IMR-90 (cell line): ENCODE measurements around the gene ITGAE. TPM values are rescaled to one million over a fixed set of nuclear protein-coding genes. Genes with fewer than 3 reads are reported as not detected.
A peak's percentile ranks its signal among the peaks of the same experiment; 100 is the strongest.

ENCODE experiments used
- ATAC-seq: fragments of 200-7000 bp; cut with Tn5 transposase; 2 replicates; pipeline ENCODE4 v1.9.1; 2020; ENCODE audit warnings: low read depth, mild to moderate bottlenecking, moderate library complexity
- Bru-seq: library from RNA; stranded (reverse); fragments of 400-500 nt; gene quantifications from one replicate; lab custom pipeline; 2021; lab: Mats Ljungman, UMichigan
- BruChase-seq, 2 experiments: library from RNA; stranded (reverse); fragments of 400-500 nt; gene quantifications; one replicate each; lab custom pipeline; 2021; lab: Mats Ljungman, UMichigan
- BruUV-seq: library from RNA; stranded (reverse); fragments of 400-500 nt; replicated peaks from 2 replicates; lab custom pipeline; 2021; lab: Mats Ljungman, UMichigan
- CTCF ChIA-PET: fragments of 300-600 bp; formaldehyde crosslinking; extraction: SDS; loops from one replicate; lab custom pipeline; 2021; ENCODE audit warnings: antibody characterized with exemption; lab: Yijun Ruan, JAX
- POLR2A ChIA-PET: fragments of 300-600 bp; sonication (Branson Sonifier 250); formaldehyde crosslinking; loops from one replicate; lab custom pipeline; 2022; ENCODE audit warnings: antibody characterized with exemption; ENCODE audit not compliant: unreplicated experiment; lab: Charles Lee
- DNase-seq: peaks from one replicate; pipeline ENCODE4 v3.0.0; 2013
- H2AFZ ChIP-seq: replicated peaks from 2 replicates; pipeline ENCODE3; 2013; ENCODE audit warnings: low read length, mild to moderate bottlenecking; ENCODE audit not compliant: poor library complexity
- H2AK5ac ChIP-seq: 2 replicates; pipeline ENCODE4 v1.6.1; 2013; ENCODE audit warnings: low read depth, low read length, inconsistent platforms
- H2AK9ac ChIP-seq: replicated peaks from 2 replicates; pipeline ENCODE3; 2013; ENCODE audit warnings: mild to moderate bottlenecking, low read depth, low read length, moderate library complexity; ENCODE audit not compliant: poor library complexity
- H2BK120ac ChIP-seq: 2 replicates; pipeline ENCODE4 v1.6.1; 2013; ENCODE audit warnings: low read depth, low read length, inconsistent platforms
- H2BK15ac ChIP-seq: 3 replicates; pipeline ENCODE4 v1.6.1; 2013; ENCODE audit warnings: low read depth, low read length, inconsistent platforms
- H2BK20ac ChIP-seq: 2 replicates; pipeline ENCODE4 v1.6.1; 2013; ENCODE audit warnings: low read depth, mild to moderate bottlenecking, inconsistent platforms, low read length, moderate library complexity
- H2BK5ac ChIP-seq: 2 replicates; pipeline ENCODE4 v1.6.1; 2013; ENCODE audit warnings: mild to moderate bottlenecking, low read depth, low read length, inconsistent platforms; ENCODE audit not compliant: poor library complexity, severe bottlenecking
- H3K14ac ChIP-seq: replicated peaks from 2 replicates; pipeline ENCODE4 v1.6.1; 2013; ENCODE audit warnings: low read depth, low read length, inconsistent platforms
- H3K18ac ChIP-seq: 2 replicates; pipeline ENCODE4 v1.6.1; 2013; ENCODE audit warnings: low read depth, low read length, control low read depth
- H3K23ac ChIP-seq: 2 replicates; pipeline ENCODE4 v1.6.1; 2013; ENCODE audit warnings: low read depth, low read length, inconsistent platforms
- H3K27ac ChIP-seq: 2 replicates; pipeline ENCODE4 v1.5.1; 2013; ENCODE audit warnings: mild to moderate bottlenecking, control low read depth, low read length; ENCODE audit not compliant: insufficient read depth
- H3K27me3 ChIP-seq: 2 replicates; pipeline ENCODE4 v1.6.1; 2013; ENCODE audit warnings: low read length; ENCODE audit not compliant: control insufficient read depth, insufficient read depth
- H3K36me3 ChIP-seq: 2 replicates; pipeline ENCODE4 v1.6.1; 2013; ENCODE audit warnings: low read length, mixed read lengths; ENCODE audit not compliant: control insufficient read depth, insufficient read depth
- H3K4ac ChIP-seq: 2 replicates; pipeline ENCODE4 v1.6.1; 2013; ENCODE audit warnings: low read depth, low read length, inconsistent platforms
- H3K4me1 ChIP-seq: 2 replicates; pipeline ENCODE4 v1.6.1; 2013; ENCODE audit warnings: low read length, mixed read lengths; ENCODE audit not compliant: control insufficient read depth, insufficient read depth
- H3K4me2 ChIP-seq: 2 replicates; pipeline ENCODE4 v1.6.1; 2013; ENCODE audit warnings: low read depth, mild to moderate bottlenecking, control low read depth, low read length, moderate library complexity
- H3K4me3 ChIP-seq: 2 replicates; pipeline ENCODE4 v1.5.1; 2013; ENCODE audit warnings: low read depth, mild to moderate bottlenecking, control low read depth, low read length, moderate library complexity; ENCODE audit not compliant: insufficient read depth
- H3K56ac ChIP-seq: 2 replicates; pipeline ENCODE4 v1.6.1; 2013; ENCODE audit warnings: low read length, inconsistent platforms; ENCODE audit not compliant: insufficient read depth; ENCODE audit errors: extremely low read depth
- H3K79me1 ChIP-seq, 2 experiments: 2 replicates each; pipeline ENCODE4 v1.6.1; 2013; ENCODE audit warnings: low read length in 2 of 2, inconsistent platforms in 1 of 2, low read depth in 1 of 2
- H3K9ac ChIP-seq: 2 replicates; pipeline ENCODE4 v1.6.1; 2013; ENCODE audit warnings: low read depth, low read length, control low read depth
- H3K9me1 ChIP-seq: 2 replicates; pipeline ENCODE4 v1.6.1; 2013; ENCODE audit warnings: low read length, inconsistent platforms; ENCODE audit not compliant: insufficient read depth
- H3K9me3 ChIP-seq: 2 replicates; pipeline ENCODE4 v1.6.1; 2013; ENCODE audit warnings: low read length; ENCODE audit not compliant: control insufficient read depth, insufficient read depth
- H4K20me1 ChIP-seq: 2 replicates; pipeline ENCODE4 v1.6.1; 2013; ENCODE audit warnings: low read length, inconsistent platforms; ENCODE audit not compliant: insufficient read depth
- H4K5ac ChIP-seq: 2 replicates; pipeline ENCODE4 v1.6.1; 2013; ENCODE audit warnings: mild to moderate bottlenecking, low read depth, low read length, control low read depth
- H4K8ac ChIP-seq, 2 experiments: 2 replicates each; pipeline ENCODE4 v1.6.1; 2013; ENCODE audit warnings: low read depth in 2 of 2, low read length in 2 of 2, control low read depth in 1 of 2, inconsistent platforms in 1 of 2
- H4K91ac ChIP-seq: 2 replicates; pipeline ENCODE4 v1.6.1; 2013; ENCODE audit warnings: low read depth, low read length, inconsistent platforms; ENCODE audit not compliant: insufficient read depth
- CHD1 ChIP-seq: IDR thresholded peaks from 2 replicates; pipeline ENCODE4 v1.6.1; 2012; ENCODE audit warnings: low read depth, low read length, improper control_type of control experiment
- MAFK ChIP-seq: IDR thresholded peaks from 2 replicates; pipeline ENCODE4 v1.6.1; 2012; ENCODE audit warnings: low read depth, low read length, improper control_type of control experiment
- MAZ ChIP-seq: IDR thresholded peaks from 2 replicates; pipeline ENCODE4 v1.6.1; 2012; ENCODE audit warnings: low read depth, mild to moderate bottlenecking, low read length, improper control_type of control experiment, moderate library complexity, borderline replicate concordance
- POLR2A ChIP-seq: IDR thresholded peaks from 2 replicates; pipeline ENCODE4 v1.6.1; 2012; ENCODE audit warnings: mild to moderate bottlenecking, low read depth, low read length
- SMC3 ChIP-seq: fragments of 150-350 bp; IDR thresholded peaks from 2 replicates; pipeline ENCODE4 v1.6.1; 2016; ENCODE audit warnings: low read depth, mild to moderate bottlenecking, antibody characterized with exemption, low read length, moderate library complexity
- WGBS, 2 experiments: methylation state at CpG; one replicate each; pipeline versions ENCODE4 v1.1.5 to v1.1.7; 2013; ENCODE audit warnings: missing lambda C conversion rate in 2 of 2; ENCODE audit not compliant: insufficient read length in 1 of 2; ENCODE audit errors: extremely low coverage in 2 of 2; 5-methylcytosine and 5-hydroxymethylcytosine counted together
- dilution Hi-C: fragments of 300-500 bp; cut with HindIII; formaldehyde crosslinking; loops from one replicate; pipeline ENCODE4 v1.14.3; 2018; ENCODE audit warnings: low sequenced_read_pairs; ENCODE audit not compliant: unreplicated experiment
- in situ Hi-C: fragments of 300-500 bp; cut with MboI; formaldehyde crosslinking; loops from 3 replicates; pipeline ENCODE4 v1.14.3; 2019; ENCODE audit warnings: low sequenced_read_pairs, inconsistent platforms, mixed read lengths
- intact Hi-C: fragments of 100-400 bp; cut with micrococcal nuclease; formaldehyde crosslinking; loops from 2 replicates; pipeline ENCODE4 v1.10.0; 2022
- long read RNA-seq: library from polyadenylated mRNA; unstranded; transcript quantifications from one replicate; pipeline ENCODE4 v2.0.0, GENCODE V29; 2021; ENCODE audit not compliant: unreplicated experiment
- polyA plus RNA-seq, 3 experiments: library from polyadenylated mRNA; depleted of rRNA; stranded (reverse); fragments of >200 nt; gene quantifications; 2 replicates each; pipeline ENCODE4 v1.2.3, GENCODE V29; 2012; ENCODE audit warnings: low replicate concordance in 1 of 3
- total RNA-seq: library from RNA; depleted of rRNA; stranded (reverse); fragments of >200 nt; gene quantifications from 2 replicates; pipeline ENCODE4 v1.2.3, GENCODE V29; 2012; rRNA removed
- TF ChIP-seq, protein P1 (sequence below): fragments of 150-350 bp; IDR thresholded peaks from 2 replicates; pipeline ENCODE4 v1.6.1; 2017; ENCODE audit warnings: mild to moderate bottlenecking, antibody characterized with exemption, low read length, low read depth

The ITGAE gene, protein sequence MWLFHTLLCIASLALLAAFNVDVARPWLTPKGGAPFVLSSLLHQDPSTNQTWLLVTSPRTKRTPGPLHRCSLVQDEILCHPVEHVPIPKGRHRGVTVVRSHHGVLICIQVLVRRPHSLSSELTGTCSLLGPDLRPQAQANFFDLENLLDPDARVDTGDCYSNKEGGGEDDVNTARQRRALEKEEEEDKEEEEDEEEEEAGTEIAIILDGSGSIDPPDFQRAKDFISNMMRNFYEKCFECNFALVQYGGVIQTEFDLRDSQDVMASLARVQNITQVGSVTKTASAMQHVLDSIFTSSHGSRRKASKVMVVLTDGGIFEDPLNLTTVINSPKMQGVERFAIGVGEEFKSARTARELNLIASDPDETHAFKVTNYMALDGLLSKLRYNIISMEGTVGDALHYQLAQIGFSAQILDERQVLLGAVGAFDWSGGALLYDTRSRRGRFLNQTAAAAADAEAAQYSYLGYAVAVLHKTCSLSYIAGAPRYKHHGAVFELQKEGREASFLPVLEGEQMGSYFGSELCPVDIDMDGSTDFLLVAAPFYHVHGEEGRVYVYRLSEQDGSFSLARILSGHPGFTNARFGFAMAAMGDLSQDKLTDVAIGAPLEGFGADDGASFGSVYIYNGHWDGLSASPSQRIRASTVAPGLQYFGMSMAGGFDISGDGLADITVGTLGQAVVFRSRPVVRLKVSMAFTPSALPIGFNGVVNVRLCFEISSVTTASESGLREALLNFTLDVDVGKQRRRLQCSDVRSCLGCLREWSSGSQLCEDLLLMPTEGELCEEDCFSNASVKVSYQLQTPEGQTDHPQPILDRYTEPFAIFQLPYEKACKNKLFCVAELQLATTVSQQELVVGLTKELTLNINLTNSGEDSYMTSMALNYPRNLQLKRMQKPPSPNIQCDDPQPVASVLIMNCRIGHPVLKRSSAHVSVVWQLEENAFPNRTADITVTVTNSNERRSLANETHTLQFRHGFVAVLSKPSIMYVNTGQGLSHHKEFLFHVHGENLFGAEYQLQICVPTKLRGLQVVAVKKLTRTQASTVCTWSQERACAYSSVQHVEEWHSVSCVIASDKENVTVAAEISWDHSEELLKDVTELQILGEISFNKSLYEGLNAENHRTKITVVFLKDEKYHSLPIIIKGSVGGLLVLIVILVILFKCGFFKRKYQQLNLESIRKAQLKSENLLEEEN
- total RNA-seq (47.8 and 54.1 TPM in 2 replicates), polyA plus RNA-seq (2012; rRNA removed) (57.8 and 60.8 TPM in 2 replicates), Bru-seq, nascent RNA (percentile 35 among the genes with signal in this experiment), BruChase-seq, experiment 1, labeled RNA remaining after a 6-hour chase (percentile 41 among the genes with signal in this experiment), BruChase-seq, experiment 2, labeled RNA remaining after a 2-hour chase (percentile 30 among the genes with signal in this experiment)
- polyA plus RNA-seq (2012; cell fraction: cytosol; rRNA removed): 57.4 and 63.7 TPM in 2 replicates
- polyA plus RNA-seq (2012; cell fraction: nucleus; rRNA removed; ENCODE audit: low replicate concordance): 15.2 and 56.8 TPM in 2 replicates
- long read RNA-seq, transcript ITGAE-202 (5 exons, 721 nt): minor isoform, 6 of 34 reads
- long read RNA-seq, transcript ITGAE-207 (4 exons, 672 nt): major isoform, 25 of 34 reads
- long read RNA-seq, partial matches to known transcripts: 1 of 34 reads
- long read RNA-seq, other reads (novel, unspliced or antisense): 0 of 34 reads

DNA sequence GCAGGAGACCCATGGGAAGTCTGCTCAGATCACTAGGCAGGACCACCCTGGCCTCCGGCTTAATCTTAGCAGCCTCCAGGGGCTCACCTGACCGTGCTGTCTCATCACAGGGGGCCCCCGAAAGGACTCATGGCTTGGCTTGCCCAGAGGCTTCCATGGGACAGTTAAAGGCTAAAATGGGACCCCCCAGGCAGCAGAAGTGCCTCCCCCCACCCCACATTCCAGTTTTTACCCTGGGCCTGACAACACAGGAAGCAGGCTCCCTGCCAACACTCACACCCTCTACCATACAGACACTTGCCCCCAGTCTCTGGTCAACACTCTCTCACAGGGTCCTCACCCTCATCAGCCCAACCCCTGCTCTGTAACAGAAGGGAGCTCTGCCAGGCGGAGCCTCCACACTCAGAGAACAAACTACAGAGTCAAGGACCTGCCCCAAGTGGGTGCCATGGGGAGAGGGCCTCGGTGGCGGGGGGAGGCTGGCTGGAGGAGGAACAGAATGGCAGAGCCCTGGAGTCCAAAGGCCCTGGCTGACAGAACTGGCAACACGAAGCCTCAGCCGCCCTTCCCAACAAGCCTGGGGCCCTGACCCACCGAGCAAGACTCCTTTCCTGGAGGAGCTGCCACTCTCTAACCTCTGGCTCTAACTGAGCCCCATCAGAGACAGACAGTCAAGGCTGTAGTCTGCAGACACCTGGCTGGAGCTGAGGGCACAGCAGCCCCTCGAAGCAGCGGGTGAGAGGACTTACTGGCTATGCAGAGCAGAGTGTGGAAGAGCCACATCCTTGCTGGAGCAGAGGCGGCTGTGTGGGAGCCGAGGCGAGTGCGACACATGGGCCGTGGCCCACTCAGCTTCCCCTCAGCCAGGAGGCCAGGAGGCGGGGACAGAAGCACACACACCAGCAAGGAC lies at the start of gene ITGAE:
Gene ITGAE, minus strand, starts transcription at position 827 of the 910 bp plus-strand sequence. Its CDS starts 44 bp downstream, at position 783.
- WGBS, 2 experiments: 87% methylated on average over 12 of the region's 17 CpGs; no CpG with 5 or more reads in 1 of the 2 experiments
- Histone ChIP-seq H3K9me1 (peaks cover 27% of the 10 kb centered on the region), H3K79me1 (peaks cover 0 to 17% of the 10 kb centered on the region in 2 experiments; a peak in 2 of 4 replicates), H3K4me1 (peaks cover 25% of the 10 kb centered on the region), H3K9me3 (no peaks in the 10 kb centered on the region), H2BK20ac (peak within 1 kb of the TSS; percentile 62; the same call in 1 of the 2 replicates), H4K5ac (no peak within 1 kb of the TSS), H3K4me3 (no peak within 1 kb of the TSS), H2BK120ac (peak within 1 kb of the TSS; percentile 14; the same call in 1 of the 2 replicates), H4K8ac (peak within 1 kb of the TSS in 1 of 2 experiments; percentile 21; a peak in 1 of 4 replicates), H2BK15ac (peak within 1 kb of the TSS; percentile 87; the same call in 2 of the 3 replicates), H2BK5ac (peak within 1 kb of the TSS; percentile 91), H2AFZ (peak within 1 kb of the TSS; percentile 27), H4K91ac (peak within 1 kb of the TSS; percentile 12; the same call in 1 of the 2 replicates), H3K14ac (peak within 1 kb of the TSS; percentile 28), H3K23ac (peak within 1 kb of the TSS; percentile 69; the same call in 1 of the 2 replicates), H3K4ac (peak within 1 kb of the TSS; percentile 72), H3K4me2 (no peak within 1 kb of the TSS), H3K18ac (peak within 1 kb of the TSS; percentile 46; the same call in 1 of the 2 replicates), H3K27me3 (no peaks in the 10 kb centered on the region), H2AK9ac (peak within 1 kb of the TSS; percentile 65), H3K27ac (0 out of 2 replicates have a peak within 1 kb of the TSS, but pooled peaks have one; percentile 1), H3K56ac (no peak within 1 kb of the TSS), H2AK5ac (peak within 1 kb of the TSS; percentile 95), H3K36me3 (0 out of 2 replicates have a peak, but pooled peaks cover 2% of the 10 kb centered on the region), H4K20me1 (peaks cover 18% of the 10 kb centered on the region), H3K9ac (no peak within 1 kb of the TSS)
- ATAC-seq (no peak), DNase-seq (no peak)
- dilution Hi-C loops (no loop called here), in situ Hi-C loops (loop anchor here (25.0 kb wide), 1 partner anchor 763 kb away; no protein-coding TSS in a partner anchor), intact Hi-C loops (no loop called here)
- CTCF ChIA-PET: no interaction called here
- POLR2A ChIA-PET: no interaction called here
- no TSS peak for BruUV-seq
- TF ChIP-seq SMC3 (no peak), POLR2A (no peak), MAZ (no peak), MAFK (no peak), CHD1 (no peak)
- TF ChIP-seq, protein P1, sequence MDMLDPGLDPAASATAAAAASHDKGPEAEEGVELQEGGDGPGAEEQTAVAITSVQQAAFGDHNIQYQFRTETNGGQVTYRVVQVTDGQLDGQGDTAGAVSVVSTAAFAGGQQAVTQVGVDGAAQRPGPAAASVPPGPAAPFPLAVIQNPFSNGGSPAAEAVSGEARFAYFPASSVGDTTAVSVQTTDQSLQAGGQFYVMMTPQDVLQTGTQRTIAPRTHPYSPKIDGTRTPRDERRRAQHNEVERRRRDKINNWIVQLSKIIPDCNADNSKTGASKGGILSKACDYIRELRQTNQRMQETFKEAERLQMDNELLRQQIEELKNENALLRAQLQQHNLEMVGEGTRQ: no peak
